Mesendoderm (in vitro differentiated cells): ENCODE data around the gene PRSS1. TPM values are rescaled to one million over a fixed set of nuclear protein-coding genes. Genes with fewer than 3 reads are reported as not detected.
"Not testable (repeated sequence)": the region's sequence is repeated elsewhere in the genome, so short reads cannot be mapped to it uniquely, and the experiment has no call there.

Experiments used
- DNase-seq: peaks from one replicate; pipeline ENCODE4 v3.0.0; 2013
- H2AK5ac ChIP-seq: 2 replicates; pipeline ENCODE4 v1.6.1; 2013; ENCODE audit warnings: low read length, inconsistent platforms
- H2BK120ac ChIP-seq: 2 replicates; pipeline ENCODE4 v1.6.1; 2013; ENCODE audit warnings: low read depth, mild to moderate bottlenecking, low read length, moderate library complexity, mixed read lengths
- H2BK15ac ChIP-seq: replicated peaks from 2 replicates; pipeline ENCODE4 v1.6.1; 2013; ENCODE audit warnings: low read depth, mild to moderate bottlenecking, moderate library complexity
- H2BK5ac ChIP-seq: 2 replicates; pipeline ENCODE4 v1.6.1; 2013; ENCODE audit warnings: low read length, inconsistent platforms
- H3K18ac ChIP-seq: 2 replicates; pipeline ENCODE4 v1.6.1; 2013; ENCODE audit warnings: mild to moderate bottlenecking, low read length, mixed read lengths
- H3K23ac ChIP-seq: one replicate; pipeline ENCODE4 v1.6.1; 2013; ENCODE audit warnings: low read length
- H3K27ac ChIP-seq: 2 replicates; pipeline ENCODE4 v1.5.1; 2013; ENCODE audit warnings: low read depth, mild to moderate bottlenecking, inconsistent platforms, low read length, moderate library complexity
- H3K27me3 ChIP-seq: 2 replicates; pipeline ENCODE4 v1.6.1; 2013; ENCODE audit warnings: low read length, control low read depth, mild to moderate bottlenecking, inconsistent platforms; ENCODE audit not compliant: insufficient read depth, poor library complexity
- H3K36me3 ChIP-seq: 2 replicates; pipeline ENCODE4 v1.6.1; 2013; ENCODE audit warnings: low read length, inconsistent platforms; ENCODE audit not compliant: control insufficient read depth, insufficient read depth
- H3K4ac ChIP-seq: one replicate; pipeline ENCODE4 v1.6.1; 2013; ENCODE audit warnings: low read depth, mild to moderate bottlenecking, low read length, moderate library complexity
- H3K4me1 ChIP-seq: 2 replicates; pipeline ENCODE4 v1.6.1; 2013; ENCODE audit warnings: low read depth, low read length, inconsistent platforms; ENCODE audit not compliant: control insufficient read depth
- H3K4me2 ChIP-seq: 2 replicates; pipeline ENCODE4 v1.6.1; 2013; ENCODE audit warnings: low read length
- H3K4me3 ChIP-seq: 2 replicates; pipeline ENCODE4 v1.5.1; 2013; ENCODE audit warnings: mild to moderate bottlenecking, low read length
- H3K56ac ChIP-seq: one replicate; pipeline ENCODE4 v1.6.1; 2013; ENCODE audit warnings: low read length
- H3K79me1 ChIP-seq: 2 replicates; pipeline ENCODE4 v1.6.1; 2013; ENCODE audit warnings: low read length, inconsistent platforms
- H3K79me2 ChIP-seq: 2 replicates; pipeline ENCODE4 v1.6.1; 2013; ENCODE audit warnings: mild to moderate bottlenecking, low read length; ENCODE audit not compliant: control insufficient read depth, insufficient read depth
- H3K9ac ChIP-seq: 2 replicates; pipeline ENCODE4 v1.6.1; 2013; ENCODE audit warnings: low read length, inconsistent platforms
- H4K5ac ChIP-seq: one replicate; pipeline ENCODE4 v1.6.1; 2013; ENCODE audit warnings: low read length
- H4K8ac ChIP-seq: one replicate; pipeline ENCODE4 v1.6.1; 2013; ENCODE audit warnings: low read depth, mild to moderate bottlenecking, control low read depth, low read length, moderate library complexity
- WGBS: extraction: QIAGEN DNeasy Blood & Tissue Kit; methylation state at CpG from one replicate; pipeline ENCODE4 v1.1.7; 2013; ENCODE audit warnings: low lambda C conversion rate, missing lambda C conversion rate; ENCODE audit not compliant: insufficient coverage; ENCODE audit errors: extremely low coverage; 5-methylcytosine and 5-hydroxymethylcytosine counted together
- polyA plus RNA-seq, 2 experiments: library from polyadenylated mRNA; stranded (reverse); fragments of 200-250 nt; gene quantifications; one replicate each; pipeline ENCODE4 v1.2.3, GENCODE V29; 2013

The PRSS1 gene
- polyA plus RNA-seq (2013, experiment 1 of 2), result 1.1 TPM
- 1.2 TPM for polyA plus RNA-seq (2013, experiment 2 of 2)

DNA sequence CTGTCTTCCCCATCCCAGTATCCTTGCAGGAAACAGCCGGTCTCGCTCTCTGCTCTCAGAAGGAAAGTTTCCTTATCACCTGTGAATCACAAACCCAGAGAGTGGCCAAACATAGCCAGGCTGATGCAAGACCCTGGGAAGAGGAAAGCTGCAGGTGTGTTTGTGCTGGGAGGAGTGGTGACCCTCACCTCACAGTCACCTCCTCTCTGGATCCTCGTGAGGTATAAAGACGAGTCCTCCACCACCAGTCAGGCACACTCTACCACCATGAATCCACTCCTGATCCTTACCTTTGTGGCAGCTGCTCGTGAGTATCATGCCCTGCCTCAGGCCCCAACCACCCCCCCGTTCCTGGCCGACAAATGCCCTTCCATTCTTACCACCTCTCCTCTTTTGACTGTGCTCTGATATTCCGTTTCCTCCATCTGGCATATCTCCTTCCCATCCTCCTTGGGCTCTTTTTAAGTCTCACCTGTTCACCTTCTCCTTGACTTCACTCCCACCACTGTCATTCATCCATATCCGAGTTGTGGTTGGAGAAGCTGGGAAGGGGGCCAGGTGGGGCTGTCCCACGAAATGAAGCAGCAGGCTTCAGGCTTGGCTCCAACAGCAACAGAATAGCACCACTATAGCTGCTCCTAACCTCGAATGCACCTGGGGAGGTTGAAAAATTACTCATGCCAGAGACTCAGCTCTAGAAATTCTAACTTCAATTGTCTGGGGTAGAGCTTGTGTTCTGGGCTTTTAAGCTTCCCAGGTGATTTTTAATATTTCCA lies at the start of gene PRSS1:
Gene PRSS1 (plus strand): TSS at position 255 of the 776 bp plus-strand sequence. CDS start 13 bp downstream, at position 268.
- Histone ChIP-seq H3K4me3 (no peak within 1 kb of the TSS), H3K79me1 (no peaks in the 10 kb centered on the region), H3K27me3 (no peaks in the 10 kb centered on the region), H4K8ac (no peak within 1 kb of the TSS), H3K4me2 (no peak within 1 kb of the TSS), H3K23ac (no peak within 1 kb of the TSS), H2BK5ac (peak within 1 kb of the TSS; percentile 7), H4K5ac (no peak within 1 kb of the TSS), H3K36me3 (no peaks in the 10 kb centered on the region), H3K4ac (no peak within 1 kb of the TSS), H3K56ac (peak within 1 kb of the TSS; percentile 53), H2BK120ac (no peak within 1 kb of the TSS), H2BK15ac (no peak within 1 kb of the TSS), H3K27ac (peak within 1 kb of the TSS; percentile 17), H2AK5ac (peak within 1 kb of the TSS; percentile 56), H3K79me2 (no peaks in the 10 kb centered on the region), H3K4me1 (peaks cover 8% of the 10 kb centered on the region), H3K9ac (no peak within 1 kb of the TSS), H3K18ac (no peak within 1 kb of the TSS)
- no CpG with 5 or more reads among the region's 11 CpGs for WGBS
- peak; percentile 81 for DNase-seq

DNA sequence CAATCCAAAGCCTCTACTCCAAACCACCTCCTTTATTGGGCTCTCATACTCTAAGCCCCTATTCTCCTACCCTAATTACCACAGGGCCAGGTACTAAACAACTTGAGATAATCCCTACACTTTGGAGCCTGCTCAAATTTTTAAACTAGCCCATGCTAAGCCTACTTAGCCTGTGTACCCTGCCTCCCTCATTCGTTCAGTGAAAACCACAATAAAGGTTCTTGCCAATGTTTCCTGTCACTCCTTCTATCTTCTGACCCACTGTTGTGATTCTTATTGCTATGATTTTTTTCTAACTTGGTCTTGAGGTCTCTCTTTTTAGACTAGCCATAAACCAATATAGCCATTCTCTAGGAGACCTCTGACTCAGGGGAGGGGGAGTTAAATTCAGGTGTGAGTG lies 48.3 kb upstream of the PRSS1 start:
- not testable (repeated sequence) for H4K8ac ChIP-seq, H3K27me3 ChIP-seq, H2BK120ac ChIP-seq, H3K27ac ChIP-seq, H2BK5ac ChIP-seq, DNase-seq, H3K23ac ChIP-seq, H3K56ac ChIP-seq, H2BK15ac ChIP-seq, H3K4me1 ChIP-seq, H2AK5ac ChIP-seq, H3K79me1 ChIP-seq, H4K5ac ChIP-seq, H3K79me2 ChIP-seq, H3K4me2 ChIP-seq, H3K36me3 ChIP-seq, H3K4me3 ChIP-seq, H3K4ac ChIP-seq, H3K9ac ChIP-seq
- WGBS, result no CpG with 5 or more reads among the region's 1 CpG
- peak overlapping the region; percentile 32 for H3K18ac ChIP-seq

DNA sequence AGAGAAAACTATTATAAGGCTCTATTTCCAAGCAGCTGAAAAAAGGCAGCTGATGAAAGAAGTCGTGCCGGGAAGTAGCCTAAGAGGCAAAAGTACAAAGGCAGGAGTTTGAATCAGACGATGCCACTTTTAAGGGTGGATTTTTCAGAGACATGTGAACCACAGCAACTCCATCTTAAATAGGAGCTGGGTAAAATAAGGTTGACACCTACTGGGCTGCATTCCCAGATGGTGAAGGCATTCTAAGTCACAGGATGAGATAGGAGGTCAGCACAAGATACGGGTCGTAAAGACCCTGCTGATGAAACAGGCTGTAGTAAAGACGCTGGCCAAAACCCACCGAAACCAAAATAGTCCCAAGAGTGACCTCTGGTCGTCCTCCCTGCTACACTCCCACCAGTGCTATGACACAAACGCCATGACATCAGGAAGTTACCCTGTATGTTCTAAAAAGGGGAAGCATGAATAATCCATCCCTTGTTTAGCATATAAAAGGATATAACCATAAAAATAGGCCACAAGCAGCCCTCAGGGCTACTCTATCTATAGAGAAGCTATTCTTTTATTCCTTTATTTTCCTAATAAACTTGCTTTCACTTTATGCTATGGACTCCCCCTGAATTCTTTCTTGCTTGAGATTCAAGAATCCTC lies 45.5 kb upstream of the PRSS1 start:
- Histone ChIP-seq H3K79me1 (no peaks in the 10 kb centered on the region), H3K36me3 (no peaks in the 10 kb centered on the region), H4K8ac (no peak overlapping the region), H3K4me3 (no peak overlapping the region), H2BK120ac (no peak overlapping the region), H3K23ac (no peak overlapping the region), H3K79me2 (no peaks in the 10 kb centered on the region), H3K4me2 (no peak overlapping the region), H3K18ac (no peak overlapping the region), H2BK15ac (no peak overlapping the region), H4K5ac (no peak overlapping the region), H3K27me3 (no peaks in the 10 kb centered on the region), H3K56ac (no peak overlapping the region), H2BK5ac (no peak overlapping the region), H3K27ac (no peak overlapping the region), H3K4ac (no peak overlapping the region), H3K9ac (no peak overlapping the region), H2AK5ac (no peak overlapping the region), H3K4me1 (peaks cover 3% of the 10 kb centered on the region)
- DNase-seq, result no peak
- WGBS, result no CpG with 5 or more reads among the region's 9 CpGs

DNA sequence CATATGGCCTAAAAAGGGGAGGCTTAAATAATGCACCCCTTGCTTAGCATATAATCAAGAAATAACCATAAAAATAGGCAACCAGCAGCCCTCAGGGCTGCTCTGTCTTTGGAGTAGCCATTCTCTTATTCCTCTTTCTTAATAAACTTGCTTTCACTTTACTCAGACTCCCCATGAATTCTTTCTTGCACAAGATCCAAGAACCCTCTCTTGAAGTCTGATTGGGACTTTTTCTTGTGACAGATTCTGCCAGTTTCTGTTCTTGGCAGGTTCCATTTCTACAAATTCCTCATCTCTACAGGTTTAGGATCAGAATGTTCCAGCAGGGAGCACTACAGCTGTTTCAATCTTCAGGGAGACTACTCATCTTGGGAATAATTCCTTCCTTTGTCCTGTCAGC lies 40.5 kb upstream of the PRSS1 start:
- H3K9ac ChIP-seq, H3K4me1 ChIP-seq, H4K8ac ChIP-seq, H3K27ac ChIP-seq, H3K23ac ChIP-seq, H2AK5ac ChIP-seq, H3K79me2 ChIP-seq, H3K36me3 ChIP-seq, DNase-seq, H3K79me1 ChIP-seq, H4K5ac ChIP-seq, H3K27me3 ChIP-seq, H3K56ac ChIP-seq, H3K4me2 ChIP-seq, H3K4ac ChIP-seq, H3K4me3 ChIP-seq, H2BK5ac ChIP-seq: not testable (repeated sequence)
- peak overlapping the region; percentile 85 for H2BK15ac ChIP-seq
- H2BK120ac ChIP-seq, result peak overlapping the region; percentile 78
- peak overlapping the region; percentile 83 for H3K18ac ChIP-seq

DNA sequence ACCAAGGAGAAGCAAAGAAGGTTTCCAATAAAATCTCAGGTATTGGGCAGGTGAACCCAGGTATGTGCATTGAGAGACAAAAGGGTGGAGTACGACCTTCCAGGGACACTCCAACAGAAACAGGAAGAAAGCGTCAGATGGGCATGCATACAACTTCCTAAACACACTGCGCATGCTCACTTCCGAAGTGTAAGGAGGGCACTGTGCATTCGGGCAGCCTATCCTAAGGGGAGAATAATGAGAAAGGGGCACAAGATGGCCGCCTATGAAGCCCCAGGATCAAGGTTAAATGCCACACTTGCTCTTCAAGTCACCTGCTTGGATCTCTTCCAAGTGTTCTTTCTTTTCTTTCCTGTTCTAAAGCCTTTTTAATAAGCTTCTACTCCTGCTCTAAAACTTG lies 39.4 kb upstream of the PRSS1 start:
- Histone ChIP-seq H2AK5ac (no peak overlapping the region), H3K79me1 (no peaks in the 10 kb centered on the region), H3K4ac (peak overlapping the region; percentile 16), H3K4me2 (no peak overlapping the region), H3K23ac (no peak overlapping the region), H3K56ac (no peak overlapping the region), H3K36me3 (no peaks in the 10 kb centered on the region), H2BK5ac (no peak overlapping the region), H3K4me3 (no peak overlapping the region), H2BK15ac (no peak overlapping the region), H3K9ac (no peak overlapping the region), H3K18ac (no peak overlapping the region), H3K79me2 (no peaks in the 10 kb centered on the region), H4K5ac (no peak overlapping the region), H4K8ac (no peak overlapping the region), H3K27me3 (no peaks in the 10 kb centered on the region), H3K27ac (no peak overlapping the region), H2BK120ac (no peak overlapping the region), H3K4me1 (no peaks in the 10 kb centered on the region)
- DNase-seq, result no peak
- no CpG with 5 or more reads among the region's 6 CpGs for WGBS
